ENCODE results near the gene BMPR1A.
"Not testable (repeated sequence)": the region's sequence is repeated elsewhere in the genome, so short reads cannot be mapped to it uniquely, and the experiment has no call there.

The BMPR1A gene

GRCh38 chr10:86969421-86970041 lies 213.1 kb downstream of the BMPR1A start:
- no peak for DNase-seq (ENCODE audit: low read depth)

GRCh38 chr10:86970162-86970981 lies 214.0 kb downstream of the BMPR1A start:
- DNase-seq (ENCODE audit: low read depth): no peak

GRCh38 chr10:86970982-86971231 lies 214.5 kb downstream of the BMPR1A start:
- DNase-seq (ENCODE audit: low read depth): no peak

GRCh38 chr10:86971232-86971991 lies 215.0 kb downstream of the BMPR1A start:
- peak; percentile 72 for DNase-seq (ENCODE audit: low read depth)

DNA sequence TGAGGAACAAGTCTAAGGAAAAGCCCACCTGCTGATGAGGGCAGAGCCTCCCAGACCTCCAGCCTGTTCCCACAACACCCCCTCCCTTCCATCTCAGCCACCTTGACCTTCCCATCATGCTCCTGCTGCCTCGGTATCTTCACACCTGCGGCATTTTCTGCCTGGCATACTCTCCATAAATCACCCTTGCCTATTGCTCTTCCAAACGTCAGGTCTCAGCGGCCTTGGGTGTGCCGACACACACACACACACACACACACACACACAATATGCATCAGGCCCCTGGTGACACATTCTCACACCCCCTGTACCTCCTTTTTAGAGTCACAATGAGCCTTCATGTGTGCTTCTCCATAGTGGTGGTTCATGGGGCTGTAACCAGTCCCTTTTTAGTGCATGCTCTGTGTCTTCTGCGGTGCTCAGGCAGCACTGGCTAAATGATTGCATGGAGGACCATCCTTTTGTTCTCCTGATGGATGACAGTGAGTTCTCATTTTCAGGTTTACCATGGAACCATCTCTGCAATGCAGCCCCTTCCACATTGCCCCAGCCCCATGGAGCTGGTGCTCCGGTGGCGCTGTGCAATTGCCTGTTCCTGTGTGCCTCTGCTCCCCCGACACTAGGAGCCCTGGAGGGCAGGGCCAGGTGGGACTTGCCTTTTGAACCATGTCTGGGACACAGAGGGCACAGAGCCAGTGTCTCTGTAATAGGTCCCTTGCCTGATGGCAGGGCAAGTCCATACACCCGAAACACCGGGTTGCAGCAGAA lies 216.4 kb downstream of the BMPR1A start:
- DNase-seq (ENCODE audit: low read depth): no peak

DNA sequence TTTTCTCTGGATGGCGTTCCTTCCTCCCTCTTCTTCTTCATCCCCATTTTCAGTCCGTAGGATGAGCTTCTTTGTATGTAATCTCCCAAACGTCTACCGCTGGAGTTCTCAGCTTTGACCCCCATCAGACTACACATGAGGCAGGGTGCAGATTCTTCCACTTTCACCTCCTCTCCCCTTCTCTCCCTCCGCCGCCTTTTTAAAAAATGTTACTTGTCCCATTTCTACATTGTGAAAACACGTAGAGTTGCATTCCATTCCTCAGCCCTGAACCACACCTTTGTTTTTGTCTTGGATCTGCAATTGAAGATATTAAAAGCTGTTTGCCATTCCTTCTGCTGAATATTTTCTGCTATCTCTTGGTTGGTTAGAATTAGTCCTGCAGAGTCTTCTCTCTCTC lies 218.1 kb downstream of the BMPR1A start:
- DNase-seq (ENCODE audit: low read depth): no peak

DNA sequence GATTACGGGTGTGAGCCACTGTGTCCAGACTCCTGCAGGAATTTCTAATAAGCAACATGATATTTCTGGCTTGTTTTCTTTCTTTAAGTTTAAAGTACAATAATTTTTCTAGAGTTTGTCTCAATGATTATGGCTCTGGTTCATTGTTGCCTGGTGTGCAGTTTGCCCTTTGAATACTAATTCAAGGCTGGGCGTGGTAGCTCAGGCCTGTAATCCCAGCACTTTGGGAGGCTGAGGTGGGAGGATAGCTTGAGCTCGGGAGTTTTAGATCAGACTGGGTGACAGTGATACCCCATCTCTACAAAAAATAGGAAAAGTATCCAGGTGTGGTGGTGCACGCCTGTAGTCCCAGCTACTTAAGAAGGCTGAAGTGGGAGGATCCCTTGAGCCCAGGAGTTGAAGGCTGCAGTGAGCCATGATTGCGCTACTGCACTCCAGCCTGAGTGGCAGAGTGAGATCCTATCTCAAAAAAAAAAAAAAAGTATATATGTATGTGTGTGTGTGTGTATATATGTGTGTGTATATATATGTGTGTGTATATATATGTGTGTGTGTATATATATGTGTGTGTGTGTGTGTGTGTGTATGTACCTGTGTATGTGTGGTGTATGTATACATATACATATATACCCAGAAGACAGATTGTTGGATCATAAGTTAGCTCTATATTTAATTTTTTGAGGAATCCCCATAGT lies 220.1 kb downstream of the BMPR1A start:
- no peak for DNase-seq (ENCODE audit: low read depth)

- DNase-seq (ENCODE audit: low read depth): not testable (repeated sequence)
These were observed 222.0 kb downstream of the BMPR1A start for GRCh38 chr10:86978457-86978856.

GRCh38 chr10:86979296-86979818 lies 222.9 kb downstream of the BMPR1A start:
- DNase-seq (ENCODE audit: low read depth): no peak

- DNase-seq (ENCODE audit: low read depth): no peak
These were observed 223.6 kb downstream of the BMPR1A start for GRCh38 chr10:86979977-86980448.

- not testable (repeated sequence) for DNase-seq (ENCODE audit: low read depth)
These were observed 224.6 kb downstream of the BMPR1A start for GRCh38 chr10:86981020-86981419.

DNA sequence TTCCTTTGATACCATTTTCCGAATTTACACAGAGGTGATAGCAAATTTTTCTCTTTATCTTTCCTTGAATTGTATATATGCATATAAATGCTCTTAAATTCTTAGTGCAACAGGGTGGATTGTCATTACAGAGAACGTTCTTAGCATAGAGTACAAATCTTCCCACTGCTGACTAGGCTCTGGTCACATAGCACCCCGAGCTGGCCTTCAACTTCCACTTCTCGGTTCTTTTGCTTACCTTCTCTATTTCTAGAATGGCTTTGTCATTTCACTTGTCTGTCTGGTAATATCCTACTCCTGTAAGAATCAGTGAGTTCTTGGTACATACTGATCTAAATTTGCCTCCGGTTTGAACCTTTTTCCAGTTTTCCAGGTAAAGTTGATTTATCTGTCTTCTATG lies 225.3 kb downstream of the BMPR1A start:
- DNase-seq (ENCODE audit: low read depth): no peak

Data from stimulated activated CD8-positive, alpha-beta memory T cell treated with anti-CD3 and anti-CD28 coated beads, Interleukin-15, amount 100 ng/mL, for 24 hours (primary cell).